Measurements from ENCODE around the gene OR10G4.
"Not testable (repeated sequence)": the region's sequence is repeated elsewhere in the genome, so short reads cannot be mapped to it uniquely, and the experiment has no call there.

Gene OR10G4

GRCh38 chr11:124012697-124013096, at the start of gene OR10G4:
OR10G4 (plus strand) TSS chr11:124012997; CDS start chr11:124015575, 2,578 bp downstream.
- DNase-seq (ENCODE audit: low spot score): no peak

- no peak for DNase-seq (ENCODE audit: low spot score)
Measured at GRCh38 chr11:123973816-123974215, 39.0 kb upstream of the OR10G4 start.

- no peak for DNase-seq (ENCODE audit: low spot score)
Measured at GRCh38 chr11:123976770-123977560, 35.8 kb upstream of the OR10G4 start.

GRCh38 chr11:123977731-123978347, 35.0 kb upstream of the OR10G4 start, which contains the start of gene OR10S1:
OR10S1 (minus strand) TSS chr11:123977781; CDS start chr11:123977664, 117 bp downstream.
- DNase-seq (ENCODE audit: low spot score): no peak

GRCh38 chr11:123979311-123979710, 33.5 kb upstream of the OR10G4 start:
- DNase-seq (ENCODE audit: low spot score): no peak

- no peak for DNase-seq (ENCODE audit: low spot score)
Measured at GRCh38 chr11:123995119-123995518, 17.7 kb upstream of the OR10G4 start, which contains the start of gene OR10G6. OR10G6 (minus strand) TSS chr11:123995161; CDS start chr11:123995161, 0 bp downstream.

- DNase-seq (ENCODE audit: low spot score): not testable (repeated sequence)
Measured at GRCh38 chr11:124015837-124016236, 3.0 kb downstream of the OR10G4 start.

- no peak for DNase-seq (ENCODE audit: low spot score)
Measured at GRCh38 chr11:124026498-124026897, 13.7 kb downstream of the OR10G4 start, which contains the start of gene OR10G8. OR10G8 (plus strand) TSS chr11:124026798; CDS start chr11:124029623, 2,825 bp downstream.

GRCh38 chr11:124036666-124037065, 23.9 kb downstream of the OR10G4 start:
- DNase-seq (ENCODE audit: low spot score): no peak

- DNase-seq (ENCODE audit: low spot score): no peak
Measured at GRCh38 chr11:124039557-124039956, 26.8 kb downstream of the OR10G4 start.

- no peak for DNase-seq (ENCODE audit: low spot score)
Measured at GRCh38 chr11:124041254-124041653, 28.5 kb downstream of the OR10G4 start, which contains the start of gene OR10G7. OR10G7 (minus strand) TSS chr11:124041325; CDS start chr11:124039001, 2,324 bp downstream.

GRCh38 chr11:124043420-124043819, 30.6 kb downstream of the OR10G4 start:
- DNase-seq (ENCODE audit: low spot score): no peak

- DNase-seq (ENCODE audit: low spot score): peak; percentile 41
Measured at GRCh38 chr11:124050748-124051147, 38.0 kb downstream of the OR10G4 start.

- DNase-seq (ENCODE audit: low spot score): no peak
Measured at GRCh38 chr11:124052966-124053365, 40.2 kb downstream of the OR10G4 start.

Data from activated CD4-positive, alpha-beta T cell treated with anti-CD3 and anti-CD28 coated beads, Interleukin-2, Interleukin-4, amounts not matched to agents 100 ng/mL and 50 ng/mL, durations not matched to agents 16 hours and 8 hours (primary cell).